SK-N-SH (cell line): ENCODE results near the gene RPL26.

Experiments
- CHD2 ChIP-seq: fragments of 150-350 bp; IDR thresholded peaks from 2 replicates; pipeline ENCODE4 v1.6.1; 2018; ENCODE audit warnings: low read length; ENCODE audit not compliant: partially characterized antibody
- EP300 ChIP-seq, 2 experiments: IDR thresholded peaks; 2 replicates each; pipeline versions ENCODE4 v1.4.0 to v1.6.1; 2012; ENCODE audit warnings: borderline replicate concordance in 1 of 2, low read depth in 1 of 2, low read length in 1 of 2
- FOXJ3 ChIP-seq: sonication (generic); formaldehyde crosslinking; IDR thresholded peaks from 2 replicates; pipeline ENCODE4 v1.5.1; 2020; ENCODE audit warnings: mild to moderate bottlenecking, missing genetic modification reagents
- GABPA ChIP-seq: IDR thresholded peaks from 2 replicates; pipeline ENCODE4 v1.4.0; 2012; ENCODE audit warnings: low read depth, mild to moderate bottlenecking
- JUND ChIP-seq: IDR thresholded peaks from 2 replicates; pipeline ENCODE4 v1.4.0; 2012
- POLR2AphosphoS5 ChIP-seq: IDR thresholded peaks from 2 replicates; pipeline ENCODE4 v1.6.1; 2012; ENCODE audit warnings: low read depth, low read length
- SIN3A ChIP-seq: IDR thresholded peaks from 2 replicates; pipeline ENCODE4 v1.6.1; 2012; ENCODE audit warnings: low read depth, mild to moderate bottlenecking, low read length, moderate library complexity, borderline replicate concordance
- SMC3 ChIP-seq: IDR thresholded peaks from 2 replicates; pipeline ENCODE4 v1.6.1; 2012; ENCODE audit warnings: low read depth, low read length, improper control_type of control experiment
- TF ChIP-seq, protein P1 (sequence below): fragments of 200-600 bp; sonication (generic); IDR thresholded peaks from 2 replicates; pipeline ENCODE4 v1.6.1; 2017; ENCODE audit warnings: antibody characterized with exemption, mild to moderate bottlenecking, moderate library complexity
- TF ChIP-seq, protein P2 (sequence below): IDR thresholded peaks from 2 replicates; pipeline ENCODE4 v1.4.0; 2012; ENCODE audit warnings: low read depth
- TF ChIP-seq, protein P3 (sequence below): IDR thresholded peaks from 2 replicates; pipeline ENCODE4 v1.6.1; 2012; ENCODE audit warnings: mild to moderate bottlenecking, low read depth, low read length, moderate library complexity

DNA sequence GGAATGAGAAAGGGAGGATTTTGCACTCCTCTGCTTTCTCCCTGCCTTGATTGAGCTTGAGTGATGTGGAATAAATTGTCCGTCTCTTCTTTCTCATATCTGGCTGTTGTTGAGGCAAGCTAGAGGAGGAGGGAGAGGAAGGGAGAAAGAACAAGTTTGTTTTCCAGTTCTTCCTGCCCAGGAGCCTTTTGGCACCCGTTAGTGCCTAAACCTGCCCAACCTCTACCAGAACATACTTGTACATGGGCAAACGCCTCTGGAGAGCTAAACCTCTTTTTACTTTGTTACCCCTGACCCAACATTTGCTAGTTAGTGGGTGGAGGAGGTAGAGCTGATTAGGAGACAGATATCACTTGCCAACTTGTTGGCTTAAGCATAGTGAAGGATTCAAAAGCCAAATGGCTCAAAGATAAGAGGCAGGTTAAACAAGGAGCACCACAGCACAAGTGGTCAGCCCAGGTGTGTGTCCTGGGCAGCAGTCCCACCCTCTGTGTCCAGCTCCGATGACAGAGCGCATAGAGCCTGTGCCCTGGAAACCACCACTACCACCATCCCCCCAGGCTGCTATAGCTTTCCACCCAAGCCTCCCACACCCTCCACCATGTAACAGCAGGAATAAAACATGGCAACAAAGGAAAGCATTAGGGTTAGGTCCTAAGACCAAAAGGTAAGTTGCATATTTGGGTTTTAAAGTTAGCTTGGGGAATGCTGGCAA, 36.9 kb downstream of the RPL26 start:
- no peak for TF ChIP-seq SIN3A
- TF ChIP-seq, protein P1, sequence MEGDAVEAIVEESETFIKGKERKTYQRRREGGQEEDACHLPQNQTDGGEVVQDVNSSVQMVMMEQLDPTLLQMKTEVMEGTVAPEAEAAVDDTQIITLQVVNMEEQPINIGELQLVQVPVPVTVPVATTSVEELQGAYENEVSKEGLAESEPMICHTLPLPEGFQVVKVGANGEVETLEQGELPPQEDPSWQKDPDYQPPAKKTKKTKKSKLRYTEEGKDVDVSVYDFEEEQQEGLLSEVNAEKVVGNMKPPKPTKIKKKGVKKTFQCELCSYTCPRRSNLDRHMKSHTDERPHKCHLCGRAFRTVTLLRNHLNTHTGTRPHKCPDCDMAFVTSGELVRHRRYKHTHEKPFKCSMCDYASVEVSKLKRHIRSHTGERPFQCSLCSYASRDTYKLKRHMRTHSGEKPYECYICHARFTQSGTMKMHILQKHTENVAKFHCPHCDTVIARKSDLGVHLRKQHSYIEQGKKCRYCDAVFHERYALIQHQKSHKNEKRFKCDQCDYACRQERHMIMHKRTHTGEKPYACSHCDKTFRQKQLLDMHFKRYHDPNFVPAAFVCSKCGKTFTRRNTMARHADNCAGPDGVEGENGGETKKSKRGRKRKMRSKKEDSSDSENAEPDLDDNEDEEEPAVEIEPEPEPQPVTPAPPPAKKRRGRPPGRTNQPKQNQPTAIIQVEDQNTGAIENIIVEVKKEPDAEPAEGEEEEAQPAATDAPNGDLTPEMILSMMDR, result no peak
- no peak for TF ChIP-seq GABPA
- TF ChIP-seq, protein P2, sequence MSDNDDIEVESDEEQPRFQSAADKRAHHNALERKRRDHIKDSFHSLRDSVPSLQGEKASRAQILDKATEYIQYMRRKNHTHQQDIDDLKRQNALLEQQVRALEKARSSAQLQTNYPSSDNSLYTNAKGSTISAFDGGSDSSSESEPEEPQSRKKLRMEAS, result no peak
- TF ChIP-seq, protein P3, sequence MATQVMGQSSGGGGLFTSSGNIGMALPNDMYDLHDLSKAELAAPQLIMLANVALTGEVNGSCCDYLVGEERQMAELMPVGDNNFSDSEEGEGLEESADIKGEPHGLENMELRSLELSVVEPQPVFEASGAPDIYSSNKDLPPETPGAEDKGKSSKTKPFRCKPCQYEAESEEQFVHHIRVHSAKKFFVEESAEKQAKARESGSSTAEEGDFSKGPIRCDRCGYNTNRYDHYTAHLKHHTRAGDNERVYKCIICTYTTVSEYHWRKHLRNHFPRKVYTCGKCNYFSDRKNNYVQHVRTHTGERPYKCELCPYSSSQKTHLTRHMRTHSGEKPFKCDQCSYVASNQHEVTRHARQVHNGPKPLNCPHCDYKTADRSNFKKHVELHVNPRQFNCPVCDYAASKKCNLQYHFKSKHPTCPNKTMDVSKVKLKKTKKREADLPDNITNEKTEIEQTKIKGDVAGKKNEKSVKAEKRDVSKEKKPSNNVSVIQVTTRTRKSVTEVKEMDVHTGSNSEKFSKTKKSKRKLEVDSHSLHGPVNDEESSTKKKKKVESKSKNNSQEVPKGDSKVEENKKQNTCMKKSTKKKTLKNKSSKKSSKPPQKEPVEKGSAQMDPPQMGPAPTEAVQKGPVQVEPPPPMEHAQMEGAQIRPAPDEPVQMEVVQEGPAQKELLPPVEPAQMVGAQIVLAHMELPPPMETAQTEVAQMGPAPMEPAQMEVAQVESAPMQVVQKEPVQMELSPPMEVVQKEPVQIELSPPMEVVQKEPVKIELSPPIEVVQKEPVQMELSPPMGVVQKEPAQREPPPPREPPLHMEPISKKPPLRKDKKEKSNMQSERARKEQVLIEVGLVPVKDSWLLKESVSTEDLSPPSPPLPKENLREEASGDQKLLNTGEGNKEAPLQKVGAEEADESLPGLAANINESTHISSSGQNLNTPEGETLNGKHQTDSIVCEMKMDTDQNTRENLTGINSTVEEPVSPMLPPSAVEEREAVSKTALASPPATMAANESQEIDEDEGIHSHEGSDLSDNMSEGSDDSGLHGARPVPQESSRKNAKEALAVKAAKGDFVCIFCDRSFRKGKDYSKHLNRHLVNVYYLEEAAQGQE, result no peak
- no peak for TF ChIP-seq FOXJ3 (CRISPR knock-in tag)
- TF ChIP-seq CHD2, result no peak
- TF ChIP-seq SMC3, result no peak
- no peak for TF ChIP-seq POLR2AphosphoS5
- no peak for TF ChIP-seq EP300 (IDR thresholded peaks at IDR 0.05; ENCODE audit: borderline replicate concordance in 1 of 2, low read depth in 1 of 2, low read length in 1 of 2)
- TF ChIP-seq JUND, result no peak
